NCI-H510A (cell line): Measurements from ENCODE around the gene PPP1R10.

Experiments
- DNase-seq: peaks from one replicate; lab custom pipeline; 2025; lab: John Stamatoyannopoulos, UW

Gene PPP1R10

DNA sequence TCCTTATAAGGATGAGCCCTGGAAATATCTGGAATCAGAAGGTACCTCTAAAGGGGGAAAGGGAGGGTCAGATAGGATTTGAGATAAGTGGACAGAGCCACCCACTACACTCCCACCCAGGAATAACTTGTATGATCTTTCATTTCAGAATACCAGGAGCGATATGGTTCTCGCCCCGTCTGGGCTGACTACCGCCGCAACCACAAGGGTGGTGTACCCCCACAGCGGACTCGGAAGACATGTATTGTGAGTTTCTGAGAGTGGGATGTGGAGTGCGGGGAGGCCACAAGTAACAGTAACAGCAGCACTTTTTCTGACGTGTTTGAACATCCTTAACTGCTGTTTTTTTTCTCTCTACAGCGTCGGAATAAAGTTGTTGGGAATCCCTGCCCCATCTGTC, 2.5 kb upstream of the PPP1R10 start:
- no peak for DNase-seq

DNA sequence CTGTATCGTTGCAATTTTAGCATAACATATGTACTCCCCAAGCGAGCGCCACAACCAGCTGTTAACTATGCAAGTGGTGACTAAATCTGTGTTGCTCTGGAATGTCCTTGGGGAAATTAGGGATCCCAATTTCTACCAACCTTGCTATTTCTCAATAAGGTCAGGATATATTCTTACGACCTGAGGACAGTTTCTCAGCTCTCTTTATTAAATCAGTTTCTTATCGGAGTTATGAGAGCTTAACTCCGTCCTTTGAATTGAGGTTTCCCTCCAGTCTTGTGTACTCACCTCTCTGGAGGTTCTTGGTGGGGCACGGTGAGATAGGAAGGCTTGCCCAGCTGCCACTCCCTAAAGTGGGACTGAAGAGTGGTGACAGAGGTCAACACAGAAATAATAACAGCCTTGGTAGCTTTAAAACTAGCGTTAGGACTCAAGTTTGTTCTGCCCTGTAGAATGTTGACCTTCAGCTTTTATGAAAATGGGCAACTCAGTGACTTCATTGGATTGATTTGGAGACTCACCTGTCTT, 1.3 kb upstream of the PPP1R10 start:
- DNase-seq, result no peak

DNA sequence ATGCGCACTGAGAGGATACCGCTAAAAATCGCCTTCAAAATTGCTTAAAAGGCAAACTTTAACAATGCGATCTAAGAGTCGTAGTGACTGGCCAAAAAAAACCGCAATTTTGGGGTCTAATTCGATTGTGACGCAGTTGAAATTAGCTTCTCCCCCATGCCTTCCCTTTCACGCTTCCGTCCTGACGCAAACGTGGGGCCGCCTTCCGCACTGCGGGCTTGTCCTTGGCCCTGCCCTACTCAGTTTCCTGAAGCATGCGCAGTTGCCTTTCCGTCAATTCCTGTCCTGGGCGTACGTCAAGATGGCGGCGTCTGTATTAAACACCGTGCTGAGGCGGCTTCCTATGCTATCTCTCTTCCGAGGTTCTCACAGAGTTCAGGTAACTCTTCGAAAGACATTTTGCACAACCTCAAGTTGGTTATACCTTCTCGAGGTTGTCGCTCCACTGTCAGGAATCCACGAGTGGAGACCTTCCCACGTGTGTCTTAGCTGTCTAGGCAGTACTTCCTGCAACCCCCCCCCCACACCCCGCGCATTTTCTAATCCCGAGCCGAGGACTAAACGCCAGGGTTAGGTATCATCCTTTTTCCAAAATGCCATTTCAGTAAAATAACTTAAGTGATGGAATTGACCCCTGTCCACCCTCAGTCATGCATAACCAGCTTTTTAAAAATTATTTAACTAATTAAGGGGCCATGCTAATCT, 674 bp upstream of the PPP1R10 start, which contains the start of gene MRPS18B:
TSS of gene MRPS18B (plus strand) at position 276 of the 705 bp plus-strand sequence. CDS start at position 302, 26 bp downstream.
- peak; percentile 91 for DNase-seq

DNA sequence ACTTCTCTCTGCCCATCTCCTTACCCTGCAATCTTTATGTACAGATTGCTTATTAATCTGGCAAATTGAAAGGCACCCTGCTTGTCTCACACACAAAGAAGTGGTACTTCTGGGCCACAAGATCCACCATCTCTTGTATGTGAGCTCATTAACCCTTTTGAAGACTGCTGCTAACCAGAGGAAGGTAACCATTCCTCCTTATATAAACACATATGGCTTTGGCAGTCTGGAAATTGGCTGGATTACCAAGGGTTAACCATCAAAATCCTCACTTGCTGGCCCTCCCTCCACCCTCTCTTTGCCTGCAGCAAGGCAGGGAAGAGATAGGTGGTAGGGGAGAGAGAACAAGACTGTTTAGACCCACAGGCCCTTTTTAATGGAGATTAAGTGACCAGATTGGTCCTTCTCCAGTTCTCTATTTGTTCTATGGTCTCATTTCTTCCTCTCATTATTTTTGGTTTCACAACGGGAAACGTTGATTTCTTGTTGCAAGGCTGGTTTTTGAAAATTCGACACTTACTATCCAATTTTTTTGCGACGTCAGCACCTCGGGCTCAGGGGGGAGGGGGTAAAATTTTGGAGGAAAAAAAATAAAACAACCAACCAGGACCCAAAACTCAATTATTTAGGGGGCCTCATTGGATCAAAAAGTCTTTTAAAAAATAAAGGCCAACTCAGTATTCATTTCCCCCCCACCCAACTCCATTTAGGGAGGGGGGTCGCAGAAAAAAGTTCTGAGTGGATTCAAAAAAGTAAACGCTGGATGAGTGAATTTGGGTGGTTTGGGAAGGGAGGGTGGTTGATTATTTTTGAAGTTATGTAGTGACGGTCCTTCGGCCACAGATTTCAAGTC, 859 bp downstream of the PPP1R10 start:
- peak; percentile 50 for DNase-seq

DNA sequence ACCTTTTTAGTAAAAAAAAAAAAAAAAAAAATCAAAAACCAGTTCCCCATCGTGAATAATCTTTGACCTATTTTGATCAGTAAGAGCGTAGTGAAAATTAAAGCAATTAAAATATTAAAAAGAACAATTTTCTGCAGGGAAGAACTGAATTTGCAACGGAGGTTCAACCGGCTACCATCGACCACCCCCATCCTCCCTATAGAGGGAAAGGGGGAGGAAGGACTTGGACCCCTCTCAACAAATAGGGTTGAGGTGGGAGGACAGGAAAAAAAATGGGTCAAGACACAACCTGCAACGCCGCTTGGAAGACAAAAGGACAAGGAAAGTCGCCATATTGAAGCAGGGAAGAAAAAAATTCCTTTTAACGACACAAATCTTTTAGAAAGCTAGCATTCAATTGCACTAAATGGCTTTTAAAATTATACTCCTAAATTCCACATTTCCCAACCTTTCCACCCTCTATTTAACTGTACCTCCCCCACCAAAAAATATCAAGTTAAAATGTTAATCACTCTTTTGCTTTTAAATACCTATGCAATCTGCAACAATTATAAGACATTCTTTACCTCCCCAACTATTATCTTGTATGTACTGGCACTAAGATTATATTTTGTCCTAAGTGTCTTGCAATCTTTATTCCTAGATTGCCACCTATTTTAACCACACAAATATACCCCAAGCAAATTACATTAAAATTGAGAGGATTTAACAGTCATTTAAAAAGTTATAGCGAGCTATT, 1.7 kb downstream of the PPP1R10 start:
- DNase-seq, result peak; percentile 24

DNA sequence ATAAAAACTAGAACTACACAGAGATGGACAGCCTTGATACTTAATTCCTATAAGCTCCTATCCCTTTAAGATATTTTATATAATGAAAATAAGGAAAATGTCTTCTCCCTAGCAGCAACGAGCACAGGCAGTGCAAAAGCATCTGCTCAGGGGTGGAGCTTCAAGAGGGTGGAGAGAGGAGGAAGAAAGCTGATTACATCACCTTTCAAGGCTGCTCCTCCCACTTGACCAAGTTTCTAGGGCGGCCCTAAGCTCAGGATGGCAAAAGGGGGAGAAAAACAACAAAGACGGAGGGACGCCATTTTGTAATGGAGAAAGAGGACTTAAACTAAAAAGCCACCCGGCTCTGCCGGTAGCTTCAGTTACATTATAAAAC, 2.2 kb downstream of the PPP1R10 start:
- DNase-seq, result peak; percentile 88

DNA sequence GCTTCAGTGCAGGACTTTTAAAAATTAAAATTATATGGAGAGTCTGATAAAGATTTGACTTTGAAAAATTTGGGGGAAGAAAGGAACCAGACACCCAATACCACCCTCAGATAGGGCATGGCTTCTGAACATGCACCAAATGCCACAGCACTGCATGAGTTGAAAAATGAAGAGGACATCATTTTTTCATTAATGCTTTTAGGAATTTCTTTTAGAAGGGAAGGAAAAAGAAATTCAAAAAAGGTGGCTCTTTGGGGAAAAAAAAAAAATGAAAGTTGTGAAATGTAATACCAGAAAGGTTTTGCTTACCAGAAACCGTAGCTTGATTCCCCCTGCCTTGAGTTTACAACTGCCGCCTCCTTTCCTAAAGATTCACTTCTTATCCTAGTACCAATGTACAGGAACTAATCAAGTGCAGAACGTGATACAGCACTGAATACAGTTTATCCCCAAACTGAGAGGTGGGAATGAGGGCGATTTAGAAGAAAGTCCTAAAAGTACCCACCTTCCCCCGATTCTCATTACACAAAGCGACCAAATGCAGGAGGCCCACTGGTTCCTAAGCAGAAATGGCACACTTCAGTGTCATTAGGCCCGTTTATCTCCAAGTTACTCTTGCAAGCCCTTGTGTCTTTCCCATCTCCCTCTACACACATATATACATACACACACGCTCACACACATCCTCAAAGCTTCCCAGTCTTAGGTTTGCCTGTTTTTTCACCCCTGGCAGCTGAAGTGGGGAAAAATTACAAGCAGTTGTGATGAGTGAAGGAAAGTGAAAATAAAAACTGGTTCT, 2.8 kb downstream of the PPP1R10 start:
- DNase-seq, result no peak

DNA sequence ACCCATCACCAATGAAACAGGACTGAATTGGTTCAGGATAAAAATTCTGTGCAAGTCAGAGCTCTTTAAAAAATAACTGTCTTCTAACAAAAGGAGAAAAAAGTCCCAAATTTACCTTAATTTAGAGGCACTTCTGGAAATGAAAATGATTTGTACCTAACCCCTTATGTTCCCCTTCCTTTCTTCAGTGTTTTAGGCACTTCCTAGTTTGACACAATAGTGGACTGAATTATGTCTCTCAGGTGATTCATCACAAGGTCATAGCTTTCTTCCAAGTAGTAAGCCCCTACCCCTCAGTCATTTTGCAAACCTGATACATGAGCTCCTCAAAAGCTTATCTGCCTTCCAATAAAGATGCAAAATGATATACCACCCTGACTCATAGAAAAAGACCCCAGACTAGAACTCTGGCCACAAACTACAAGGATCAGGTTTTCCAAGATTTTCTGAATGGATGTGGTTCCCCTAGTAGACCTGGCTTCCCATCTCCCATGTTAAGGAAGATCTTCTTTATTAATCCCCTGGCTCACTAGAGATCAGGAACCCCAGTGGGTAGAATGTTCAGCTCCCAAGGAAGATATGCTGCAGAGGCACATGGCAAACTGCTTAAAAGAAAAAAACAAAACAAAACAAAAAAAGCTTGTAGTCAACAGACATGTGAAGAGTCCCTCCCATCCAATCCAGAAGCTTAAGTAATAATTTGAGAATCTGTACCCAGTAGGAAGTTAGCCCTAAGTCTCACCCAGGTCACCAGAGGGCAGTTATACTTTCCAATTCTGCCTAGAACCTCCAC, 3.6 kb downstream of the PPP1R10 start:
- DNase-seq, result no peak

DNA sequence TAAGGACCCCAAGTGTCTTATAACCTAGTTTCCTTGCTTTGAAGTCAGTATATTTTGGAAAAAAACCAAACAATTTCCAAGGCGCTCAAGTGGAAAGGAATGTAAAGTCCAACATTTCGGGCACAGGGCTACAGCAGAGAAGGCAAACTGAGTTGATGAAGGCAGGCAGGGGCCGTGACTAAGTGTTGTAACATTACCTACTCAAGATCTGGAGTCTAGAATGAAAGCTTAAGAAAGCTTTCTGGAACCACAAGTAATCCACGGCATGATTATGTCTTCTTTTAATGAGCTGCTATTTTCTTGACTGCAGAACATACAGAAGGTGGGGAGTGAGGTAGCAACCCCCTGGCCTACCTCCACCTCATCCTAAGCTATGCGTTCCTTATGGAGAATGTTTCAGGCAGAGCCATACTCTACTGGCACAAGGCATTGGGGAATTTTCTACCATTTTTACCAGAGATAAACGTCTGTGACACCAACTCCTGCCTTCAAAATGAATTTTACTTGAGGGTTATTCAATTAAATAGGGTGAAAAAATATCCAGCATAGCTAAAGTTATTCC, 4.3 kb downstream of the PPP1R10 start:
- DNase-seq, result no peak

DNA sequence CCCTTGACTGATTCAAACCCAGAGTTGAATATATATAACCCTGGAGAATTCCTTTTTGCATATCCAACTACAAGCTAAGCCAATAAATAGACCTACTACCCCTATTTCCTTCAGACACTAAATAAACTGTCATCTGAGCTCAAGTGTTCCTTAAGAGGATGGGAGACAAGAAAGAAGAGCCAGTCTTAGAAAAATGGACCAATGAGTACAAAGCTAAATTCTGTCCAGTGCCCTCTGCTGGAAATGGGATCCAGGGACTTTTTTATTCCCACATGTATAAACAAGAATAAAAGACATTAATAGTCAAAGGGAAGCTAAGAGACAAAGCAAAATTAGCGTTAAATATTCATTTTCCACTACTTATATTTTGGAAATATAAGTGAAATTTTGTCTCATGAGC, 4.8 kb downstream of the PPP1R10 start:
- no peak for DNase-seq

DNA sequence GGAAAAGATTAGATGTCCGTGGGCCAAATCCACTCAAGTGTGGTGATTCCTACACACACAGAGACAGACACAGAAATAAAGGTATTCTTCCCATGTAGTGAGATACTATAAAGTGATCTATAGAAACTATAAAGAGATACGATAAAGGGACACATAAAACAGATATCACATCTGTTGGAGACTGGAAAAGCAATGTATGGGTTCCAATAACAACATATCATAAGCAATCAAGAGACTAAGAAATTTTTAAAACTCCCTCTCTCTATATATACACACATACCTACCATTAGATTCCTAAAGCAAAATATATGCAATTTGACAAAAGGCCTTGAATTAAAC, 5.2 kb downstream of the PPP1R10 start:
- DNase-seq, result no peak

DNA sequence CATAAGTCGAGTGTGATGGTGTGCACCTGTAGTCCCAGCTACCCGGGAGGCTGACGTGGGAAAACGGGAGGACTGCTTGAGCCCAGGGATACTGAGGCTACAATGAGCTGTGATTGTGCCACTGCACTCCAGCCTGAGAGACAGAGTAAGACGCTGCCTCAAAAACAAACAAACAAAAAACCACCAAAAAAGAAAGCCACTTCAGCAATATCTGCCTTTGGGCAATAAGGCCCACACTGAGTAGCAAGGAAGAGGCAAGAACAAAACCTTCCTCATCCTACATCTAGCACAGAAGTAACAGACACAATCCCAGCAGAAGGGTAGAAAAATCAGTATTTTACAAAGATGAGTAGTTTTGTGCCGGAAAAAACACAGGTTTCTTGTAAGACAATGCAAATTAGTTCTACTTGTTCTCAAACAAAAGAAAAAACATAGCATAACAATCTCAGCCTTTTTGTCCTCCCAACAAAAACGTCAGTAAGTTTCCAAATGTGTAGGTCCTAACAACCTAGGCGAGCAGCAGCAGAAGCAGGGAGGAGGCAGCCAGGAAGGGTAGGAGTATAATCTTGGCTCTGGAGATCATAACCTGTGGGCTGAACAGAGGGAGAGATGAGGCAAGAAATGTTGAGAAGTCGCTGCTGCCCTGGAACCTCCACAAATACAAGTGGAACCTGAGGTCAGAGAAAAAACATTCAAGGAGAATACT, 5.7 kb downstream of the PPP1R10 start:
- no peak for DNase-seq

DNA sequence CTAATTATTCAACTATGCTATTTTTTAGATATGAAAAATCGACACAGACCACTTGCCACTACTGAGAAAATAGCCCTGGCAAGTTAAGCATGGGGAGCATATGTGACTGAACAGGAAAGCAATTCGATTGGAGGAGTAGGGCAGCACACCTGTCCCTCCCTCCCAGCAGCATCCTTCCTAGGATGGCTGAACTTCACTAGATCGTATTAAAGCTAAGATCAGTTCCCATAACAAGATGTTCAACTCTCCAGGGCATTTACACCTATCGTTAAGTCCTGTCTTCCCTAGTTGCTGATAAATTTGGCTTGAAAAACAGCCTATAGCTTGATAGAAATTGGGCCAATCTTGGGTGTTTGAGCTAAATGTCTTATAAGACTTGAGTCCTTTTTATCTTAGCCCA, 7.0 kb downstream of the PPP1R10 start:
- DNase-seq, result no peak

DNA sequence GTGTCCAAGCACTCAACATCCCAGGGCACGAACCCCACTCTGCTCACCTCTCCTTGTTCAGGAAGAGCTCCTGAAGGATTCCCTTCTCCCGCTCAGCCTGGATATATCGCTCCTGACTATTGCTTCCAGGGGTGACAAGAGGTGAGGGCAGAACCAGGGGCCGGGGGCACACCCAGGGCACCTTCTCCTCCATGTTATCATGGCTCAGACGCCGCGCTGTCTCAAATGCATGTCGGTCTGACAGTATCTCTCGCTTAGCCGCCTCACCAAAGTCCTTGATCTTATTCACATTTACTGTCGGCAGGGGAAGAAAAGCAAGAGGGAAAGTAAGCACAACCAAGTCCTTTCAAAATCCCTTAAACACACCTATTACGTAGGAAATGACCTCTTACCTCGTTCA, 13.1 kb downstream of the PPP1R10 start:
- no peak for DNase-seq

DNA sequence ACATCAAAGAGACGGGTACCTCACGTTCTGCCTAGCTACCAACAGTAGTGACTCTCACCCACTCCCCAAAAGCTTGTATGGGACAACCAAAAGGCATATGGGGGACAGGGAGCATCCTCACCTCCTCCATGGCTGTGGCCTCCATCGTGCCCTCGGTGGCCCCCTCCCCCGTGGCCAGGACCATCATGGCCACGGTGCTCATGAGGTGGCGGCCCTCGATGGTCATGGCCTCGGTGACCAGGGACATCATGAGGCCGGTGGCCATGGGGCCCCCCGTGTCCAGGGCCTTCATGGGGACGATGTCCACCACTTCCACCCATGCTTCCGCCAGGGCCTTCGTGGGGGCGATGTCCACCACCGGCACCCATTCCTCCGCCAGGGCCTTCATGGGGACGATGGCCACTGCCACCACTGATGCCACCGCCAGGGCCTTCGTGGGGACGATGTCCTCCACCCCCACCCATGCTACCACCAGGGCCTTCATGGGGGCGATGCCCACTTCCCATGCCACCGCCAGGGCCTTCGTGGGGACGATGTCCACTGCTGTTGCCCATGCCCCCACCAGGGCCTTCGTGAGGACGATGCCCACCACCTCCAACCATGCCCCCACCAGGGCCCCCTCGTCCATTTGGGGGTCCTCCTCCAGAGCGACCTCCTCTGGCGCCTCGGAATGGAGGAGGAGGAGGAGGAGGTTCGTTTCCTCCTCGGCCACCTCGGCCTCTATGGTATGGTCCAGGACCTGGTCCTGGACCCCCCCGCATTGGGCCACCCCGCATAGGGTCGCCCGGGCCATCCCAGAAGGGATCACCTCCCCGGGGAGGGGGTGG, 15.0 kb downstream of the PPP1R10 start:
- DNase-seq, result no peak

DNA sequence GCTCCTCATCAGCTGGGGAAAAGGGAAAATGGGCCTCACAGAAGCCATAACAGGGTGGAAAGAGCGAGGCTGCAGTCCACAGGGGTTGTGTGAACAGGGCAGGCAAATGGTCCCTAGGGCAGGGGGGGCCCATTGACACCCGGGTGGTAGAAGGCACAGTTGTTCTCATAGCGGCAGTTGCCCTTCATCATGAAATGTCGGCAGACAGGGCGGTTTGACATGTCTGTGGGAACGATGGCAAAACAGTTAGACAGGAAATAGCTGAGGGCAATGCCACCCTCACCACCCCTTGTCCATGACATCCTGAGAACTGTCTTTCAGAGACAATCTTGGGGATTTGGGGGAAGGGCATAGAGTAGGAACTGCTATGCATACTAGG, 15.6 kb downstream of the PPP1R10 start:
- no peak for DNase-seq

DNA sequence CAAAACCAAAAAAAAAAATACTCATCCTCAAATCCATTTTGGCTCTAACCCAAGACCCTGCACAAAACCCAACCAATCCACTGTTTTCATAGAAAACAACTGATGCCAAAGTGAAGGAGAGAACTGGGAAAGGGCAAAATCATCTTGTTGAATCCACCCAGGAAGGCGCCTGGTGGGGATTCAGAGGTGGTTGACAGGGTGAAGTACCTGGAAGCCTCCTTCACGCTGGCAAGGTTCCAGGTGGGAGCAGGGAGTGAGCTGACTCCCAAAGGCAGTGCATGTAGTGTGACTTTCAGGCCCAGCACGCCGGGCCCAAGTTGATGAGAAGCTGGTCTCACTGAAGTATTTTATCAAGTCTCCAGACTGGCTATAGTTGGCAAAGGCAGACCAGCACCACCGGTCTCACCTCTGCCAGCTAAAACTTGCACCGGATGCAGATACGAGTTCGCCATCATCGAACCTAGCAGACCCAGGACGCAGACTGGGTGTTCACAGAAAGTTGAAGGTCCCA, 16.5 kb downstream of the PPP1R10 start:
- no peak for DNase-seq

DNA sequence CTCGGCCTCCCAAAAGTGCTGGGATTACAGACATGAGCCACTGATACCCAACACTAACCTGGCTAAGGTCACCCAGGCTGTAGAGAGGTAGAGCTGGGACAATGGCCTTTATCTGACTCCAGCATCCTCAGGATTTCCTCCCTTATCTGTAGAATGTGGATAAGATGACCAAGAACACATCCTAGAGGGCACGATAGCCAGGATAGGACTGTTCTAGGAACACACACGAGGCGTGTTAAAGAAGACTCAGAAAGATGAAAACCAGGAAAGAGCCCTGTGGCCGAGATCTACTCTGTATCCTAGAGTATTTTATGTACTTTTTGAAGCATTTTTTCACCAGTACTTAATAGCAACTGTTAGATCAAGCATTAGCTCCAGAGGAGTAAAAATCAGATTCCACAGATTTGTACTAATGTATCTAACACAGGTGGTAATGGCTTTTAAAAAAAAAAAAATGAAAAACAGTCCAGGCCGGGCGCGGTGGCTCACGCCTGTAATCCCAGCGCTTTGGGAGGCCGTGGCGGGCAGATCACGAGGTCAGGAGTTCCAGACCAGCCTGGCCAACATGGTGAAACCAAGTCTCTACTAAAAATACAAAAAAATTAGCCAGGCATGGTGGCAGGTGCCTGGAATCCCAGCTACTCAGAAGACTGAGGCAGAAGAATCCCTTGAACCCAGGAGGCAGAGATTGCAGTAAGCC, 17.3 kb downstream of the PPP1R10 start:
- DNase-seq, result no peak
